GM18508 (cell line): ENCODE results near the gene RAB11FIP5.
A peak's percentile ranks its signal among the peaks of the same experiment; 100 is the strongest.
"Not testable (repeated sequence)": the region's sequence is repeated elsewhere in the genome, so short reads cannot be mapped to it uniquely, and the experiment has no call there.

Experiments
- ATAC-seq: cut with Tn5 transposase; IDR thresholded peaks from one replicate; pipeline ENCODE4 v1.9.1; 2021; ENCODE audit warnings: moderate number of reproducible peaks; ENCODE audit not compliant: insufficient read depth, unreplicated experiment

Gene RAB11FIP5

DNA sequence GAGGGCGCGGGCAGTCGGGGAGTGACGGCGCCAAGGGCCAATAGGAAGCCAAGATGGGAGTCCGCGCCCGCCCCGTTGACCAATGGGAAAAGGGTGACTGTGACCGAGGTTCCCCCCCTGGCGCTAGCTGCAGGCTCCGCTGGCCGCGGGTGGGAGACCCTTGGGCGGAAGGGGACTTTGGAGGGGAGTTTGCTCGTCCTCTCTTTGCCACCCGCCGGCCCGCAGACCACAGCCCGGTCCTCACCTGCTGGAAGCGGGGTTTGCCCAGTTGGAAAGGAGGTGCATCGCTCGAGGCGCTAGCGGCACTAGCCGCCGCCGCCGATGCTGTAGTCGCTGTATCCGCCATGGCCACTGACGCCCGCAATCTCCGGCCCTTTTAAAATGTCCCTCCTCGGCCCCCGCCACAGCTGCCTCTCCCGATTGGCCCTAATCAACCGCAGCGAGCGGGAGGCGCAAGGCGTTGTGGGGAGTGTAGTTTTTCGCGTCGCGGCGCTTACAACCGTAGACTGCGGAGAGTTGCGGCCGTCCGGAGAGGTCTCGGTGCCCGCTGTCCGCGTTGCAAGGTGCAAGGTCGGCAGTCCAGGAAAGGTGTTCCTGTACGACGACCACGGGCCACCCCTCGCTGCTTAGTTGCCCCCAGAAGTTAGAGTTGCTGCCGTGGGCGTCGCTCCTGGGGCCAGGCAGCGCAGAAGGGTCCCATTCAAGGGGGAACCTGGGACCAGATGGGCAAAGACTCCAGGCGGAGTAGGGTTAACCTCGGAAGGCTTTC is 41.2 kb downstream of the RAB11FIP5 start, which contains the start of gene SFXN5:
TSS of gene SFXN5 (minus strand) at position 353 of the 769 bp plus-strand sequence. CDS start at position 346, 7 bp downstream.
- peak; percentile 75 for ATAC-seq

DNA sequence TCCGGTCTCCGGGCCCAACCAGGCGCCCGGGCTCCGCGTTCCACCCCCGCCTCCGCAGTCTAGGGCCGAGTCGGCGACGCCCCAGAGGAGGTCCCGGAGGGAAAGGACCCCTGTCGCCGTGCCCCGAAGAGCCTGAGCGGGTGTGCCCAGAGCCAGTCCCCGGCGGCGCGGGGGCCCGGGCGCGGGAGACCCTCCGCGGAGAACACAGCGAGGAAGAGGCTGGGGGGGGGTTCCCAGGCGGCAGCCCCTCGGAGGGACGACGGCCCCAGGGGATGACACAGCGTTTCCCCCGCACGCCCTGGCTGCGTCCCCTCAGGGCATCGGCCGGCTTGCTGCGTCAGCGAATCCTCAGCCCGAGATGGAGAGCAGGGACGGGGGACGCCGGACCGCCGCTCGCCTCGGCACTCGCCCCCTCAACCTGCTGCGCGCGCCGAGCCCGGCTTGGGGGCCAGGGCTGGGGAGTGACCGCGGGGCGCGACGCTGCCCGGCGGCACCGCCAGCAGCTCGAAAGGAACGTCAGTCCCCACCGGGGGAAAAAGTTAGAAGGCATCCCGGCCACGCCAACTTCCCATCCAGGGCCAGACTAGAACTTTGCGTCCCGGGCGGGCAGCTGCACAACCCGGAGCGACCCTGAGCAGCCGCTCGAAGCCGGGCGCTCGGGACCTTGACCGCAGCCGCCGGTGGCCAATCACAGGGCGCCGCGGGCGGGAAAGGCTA is 41.9 kb downstream of the RAB11FIP5 start:
- ATAC-seq: peak; percentile 6

DNA sequence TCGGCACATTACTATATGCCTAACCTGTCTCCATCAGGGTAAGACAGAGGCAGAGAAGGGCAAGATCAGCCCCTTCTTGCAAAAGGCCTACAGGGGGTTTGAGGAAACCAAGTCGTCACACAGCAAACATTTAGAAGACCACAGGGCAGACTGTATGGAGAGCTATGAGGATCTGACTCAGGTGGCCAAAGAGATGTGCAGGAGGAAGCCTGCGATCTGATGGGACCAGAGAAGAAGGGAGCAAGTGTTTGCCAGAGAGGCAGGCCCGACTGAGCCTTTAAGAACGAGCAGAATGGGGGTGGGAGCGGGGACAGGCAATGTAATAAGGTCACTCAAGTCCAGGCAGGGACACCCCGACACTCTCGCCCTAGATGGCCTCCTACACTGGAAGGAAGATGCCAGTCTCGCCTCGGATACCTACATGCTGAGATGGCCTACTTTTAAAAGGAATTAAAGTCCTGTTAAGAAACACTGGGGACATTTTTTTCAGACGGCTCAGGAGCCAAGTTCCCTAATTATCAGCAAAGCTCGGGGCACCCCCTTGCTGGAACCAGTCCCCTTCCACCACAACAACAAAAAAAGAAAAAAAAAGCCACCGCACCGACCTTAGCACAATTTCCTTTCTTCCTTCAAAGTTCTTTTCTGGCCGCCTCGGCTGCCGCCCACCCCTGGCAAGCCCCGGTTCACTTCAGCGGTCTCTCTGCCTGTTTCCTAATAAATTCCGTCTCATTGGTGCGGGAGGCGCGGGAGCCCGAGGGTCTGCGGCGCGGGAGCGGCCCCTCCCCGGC is 42.7 kb downstream of the RAB11FIP5 start:
- no peak for ATAC-seq

DNA sequence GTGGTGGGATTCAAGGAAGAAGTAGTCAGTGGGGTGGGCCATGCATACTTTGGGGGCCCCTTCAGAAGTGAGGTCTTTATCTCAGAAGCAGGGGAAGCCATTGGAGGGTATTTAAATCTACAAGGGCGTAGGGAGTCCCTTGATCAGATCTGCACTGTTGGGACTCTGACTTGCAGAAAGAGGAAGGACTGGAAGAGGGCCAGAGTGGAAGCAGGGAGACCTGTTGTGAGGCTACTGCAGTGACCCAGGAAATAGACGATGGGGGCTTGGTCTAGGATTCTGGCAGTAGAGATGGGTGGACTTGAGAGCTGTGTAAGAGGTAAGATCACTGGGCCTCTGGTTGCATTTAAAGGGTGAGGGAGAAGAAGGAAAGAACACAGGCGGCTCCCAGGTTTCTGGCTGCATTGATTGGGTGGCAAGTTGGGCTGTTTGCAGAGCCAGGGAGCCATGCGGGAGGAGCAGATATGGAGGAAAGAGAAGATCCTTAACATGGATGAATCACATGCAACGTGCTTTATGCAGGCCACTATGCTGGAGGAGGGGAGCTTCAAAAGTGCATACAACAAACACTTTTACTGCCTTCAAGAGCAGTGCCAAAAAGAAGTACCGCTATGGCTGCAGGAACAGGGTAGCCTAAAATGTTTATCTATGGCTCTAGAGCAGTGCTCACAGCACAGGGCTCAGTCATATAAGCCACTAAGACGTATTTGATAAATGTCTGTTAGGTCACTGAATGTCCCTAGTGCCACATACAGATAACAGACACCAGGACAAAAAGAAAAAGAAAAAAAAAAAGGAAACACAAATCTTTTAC is 43.5 kb downstream of the RAB11FIP5 start:
- ATAC-seq: no peak

DNA sequence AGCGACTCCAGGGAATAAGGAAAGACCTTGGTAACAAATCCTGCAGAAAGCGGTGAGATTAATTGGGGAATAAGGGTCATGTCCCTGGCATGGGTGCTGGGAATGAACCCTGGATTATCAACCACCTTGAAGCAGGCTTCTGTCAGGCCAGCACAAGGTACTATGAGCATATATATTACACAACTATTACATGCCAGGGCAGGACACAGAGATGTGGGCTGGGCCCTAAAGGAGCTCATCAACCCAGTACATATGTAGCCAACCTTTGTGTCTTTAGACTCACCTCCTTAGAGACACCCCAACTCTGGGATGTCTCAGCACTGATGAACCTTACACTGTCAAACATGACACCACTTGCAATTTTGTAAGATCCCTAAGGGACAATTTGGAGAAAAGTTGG is 44.6 kb downstream of the RAB11FIP5 start:
- no peak for ATAC-seq

DNA sequence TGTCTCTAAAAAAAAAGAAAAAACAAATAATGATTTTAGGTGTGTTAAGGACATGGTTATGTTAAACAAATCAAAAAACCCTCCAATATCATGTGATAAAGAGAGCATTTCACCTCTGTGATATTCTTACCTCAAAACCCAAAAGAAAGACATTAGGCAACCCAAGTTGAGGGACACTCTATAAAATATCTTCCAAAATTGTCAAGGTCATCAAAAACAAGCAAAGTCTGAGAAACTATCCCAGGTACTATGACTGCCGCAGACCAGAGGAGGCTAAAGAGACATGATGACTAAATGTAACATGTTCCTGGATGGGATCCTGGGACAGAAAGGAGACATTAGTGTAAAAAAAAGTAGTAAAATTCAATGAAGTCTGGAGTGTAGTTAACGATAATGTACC is 45.7 kb downstream of the RAB11FIP5 start:
- ATAC-seq: no peak

DNA sequence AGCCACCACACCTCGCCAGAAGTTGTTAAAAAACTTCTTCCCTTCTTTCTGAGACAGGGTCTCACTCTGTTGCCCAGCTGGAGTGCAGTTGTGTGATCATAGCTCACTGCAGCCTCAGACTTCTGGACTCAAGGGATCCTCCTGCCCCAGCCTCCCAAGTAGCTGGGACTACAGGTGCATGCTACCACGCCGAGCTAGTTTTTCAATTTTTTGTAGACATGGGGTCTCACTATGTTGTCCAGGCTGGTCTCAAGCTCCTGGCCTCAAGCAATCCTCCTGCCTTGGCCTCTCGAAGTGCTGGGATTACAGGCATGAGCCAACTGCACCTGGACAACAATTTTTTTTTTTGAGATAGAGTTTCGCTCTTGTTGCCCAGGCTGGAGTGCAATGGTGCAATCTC is 47.7 kb downstream of the RAB11FIP5 start:
- not testable (repeated sequence) for ATAC-seq

DNA sequence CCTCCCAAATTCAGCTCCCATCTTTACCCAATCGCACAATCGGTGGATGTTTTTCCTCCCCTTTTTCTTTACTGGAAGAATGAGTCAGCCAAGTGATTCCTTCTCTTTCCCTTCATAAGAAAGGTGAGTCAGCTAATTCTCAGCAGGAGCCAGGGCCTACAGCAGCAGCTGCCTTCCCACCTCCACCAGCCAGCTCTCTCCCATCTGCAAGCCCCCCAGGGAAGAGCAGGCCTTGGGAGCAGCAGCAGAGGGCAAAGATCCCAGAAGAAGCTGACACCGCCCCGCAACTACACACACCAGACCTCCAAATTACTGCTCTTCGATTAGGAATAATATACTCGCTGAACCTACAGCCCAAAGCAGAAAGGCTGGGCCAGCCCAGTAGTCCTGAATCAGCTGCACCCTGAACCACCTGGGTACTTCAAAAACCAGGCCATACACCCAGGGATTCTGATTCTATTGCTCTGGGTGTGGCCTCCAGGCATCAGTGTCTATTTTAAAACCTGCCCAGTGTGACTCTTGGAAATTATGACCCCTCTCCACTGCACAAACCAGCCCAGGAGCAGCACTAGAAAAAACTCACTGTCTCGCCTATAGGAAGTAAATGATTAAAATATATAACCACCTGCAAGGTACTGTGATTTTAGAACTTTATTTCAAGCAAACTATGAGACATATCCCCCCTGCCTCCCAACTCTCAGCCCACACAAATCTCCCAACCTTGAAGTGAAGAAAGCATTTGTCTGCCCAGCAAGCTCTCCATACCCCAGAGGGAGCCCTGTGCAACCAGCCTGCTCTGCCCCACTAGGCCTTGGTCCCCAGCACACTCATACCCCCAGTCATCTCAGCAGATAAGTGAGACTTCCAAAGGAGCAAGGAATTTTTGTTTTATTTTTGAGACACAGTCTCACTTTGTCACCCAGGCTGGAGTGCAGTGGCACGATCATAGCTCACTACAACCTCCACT is 48.6 kb downstream of the RAB11FIP5 start:
- ATAC-seq: no peak

DNA sequence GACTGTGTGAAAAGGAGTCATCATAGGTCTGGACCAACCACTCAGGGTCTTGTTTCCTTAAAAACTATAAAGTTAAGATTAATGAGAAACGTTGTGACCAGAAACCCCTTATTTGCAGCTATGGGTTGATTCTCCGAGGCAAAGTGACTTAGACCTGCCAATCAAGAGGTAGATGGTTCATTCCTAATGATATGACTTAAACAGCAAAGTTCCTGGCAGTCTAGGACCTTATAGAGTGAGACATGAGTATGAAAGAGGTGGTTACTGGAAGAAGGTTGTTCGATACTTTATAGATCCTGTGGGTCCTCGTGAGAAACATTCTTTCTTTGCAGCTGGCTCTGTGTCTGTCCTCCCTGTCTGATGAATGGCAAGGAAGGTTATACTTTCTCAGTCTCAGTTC is 49.3 kb downstream of the RAB11FIP5 start:
- ATAC-seq: no peak

DNA sequence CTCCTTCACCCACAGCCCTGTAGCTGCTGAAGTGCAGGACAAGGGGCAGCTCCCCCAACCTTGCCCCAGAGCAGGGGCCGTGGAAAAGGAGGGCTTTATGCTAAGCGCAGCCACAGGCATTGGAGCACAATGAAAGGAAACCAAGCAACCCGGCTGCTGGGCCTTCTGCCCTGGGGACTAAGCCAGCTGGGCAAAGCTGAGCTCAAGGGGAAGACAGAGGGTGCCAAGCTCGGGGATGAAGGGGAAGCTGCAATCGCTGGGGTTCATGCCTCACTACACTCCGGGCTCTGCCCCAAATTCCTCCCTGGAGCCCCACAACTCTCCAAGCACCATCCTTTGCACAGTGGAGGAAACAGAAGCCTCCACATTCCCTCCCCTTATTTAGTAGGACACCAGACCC is 53.6 kb downstream of the RAB11FIP5 start:
- no peak for ATAC-seq

DNA sequence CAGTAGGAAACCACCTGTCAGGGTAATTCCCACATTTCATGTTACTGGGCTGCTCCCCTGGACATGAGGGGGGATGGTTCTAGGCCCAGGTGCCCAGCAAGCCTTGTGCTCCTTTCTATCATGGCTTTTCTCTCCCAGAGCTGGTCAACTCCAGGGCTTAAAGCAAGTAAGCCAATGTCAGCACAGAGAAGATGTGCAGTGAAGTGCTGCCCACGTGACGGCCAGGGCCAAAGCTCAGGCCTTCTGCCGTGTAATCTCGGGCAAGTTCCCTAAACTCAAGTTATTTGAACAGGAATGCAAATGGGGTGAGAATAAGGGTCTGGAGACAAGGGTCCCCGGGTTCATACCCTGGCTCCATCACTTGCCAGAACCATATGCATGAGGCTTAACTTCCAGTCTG is 57.8 kb downstream of the RAB11FIP5 start:
- no peak for ATAC-seq

DNA sequence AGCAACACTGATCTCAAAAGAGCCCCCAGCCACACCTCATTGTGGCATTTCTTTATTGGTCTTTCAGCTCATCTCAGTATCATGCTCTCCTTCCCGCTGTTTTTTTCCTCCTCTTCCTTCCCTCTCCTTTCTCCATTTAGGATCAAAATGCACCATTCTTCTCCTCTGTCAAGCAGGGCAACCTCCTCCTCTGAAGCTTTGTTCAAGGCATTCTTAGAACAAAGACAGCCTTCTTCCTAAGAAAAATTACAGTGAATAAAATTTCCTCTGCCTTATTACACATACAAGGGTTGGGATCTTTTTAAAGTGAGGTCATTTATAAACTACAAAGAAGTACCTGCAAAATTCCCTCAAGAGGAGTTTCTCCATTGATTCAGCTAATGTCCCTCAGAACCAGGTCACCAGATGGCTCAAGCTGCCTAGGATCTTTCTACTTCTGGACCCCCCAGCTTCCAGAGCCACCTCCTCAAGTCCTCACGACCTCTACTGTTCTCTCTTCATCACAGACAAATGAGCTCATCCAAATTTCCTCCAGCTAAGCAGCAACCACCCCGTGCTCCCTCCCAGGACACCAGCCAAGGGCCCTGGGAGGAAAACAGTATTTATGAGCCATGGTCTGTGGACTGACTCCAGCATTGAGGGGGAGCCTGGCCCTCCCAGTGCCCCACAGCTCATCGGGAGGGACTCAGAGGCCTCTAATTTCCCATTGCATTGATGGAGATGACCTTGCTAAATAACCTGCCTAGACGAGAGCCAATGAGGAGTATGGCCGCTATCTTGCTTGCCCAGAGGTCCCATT is 59.2 kb downstream of the RAB11FIP5 start:
- ATAC-seq: no peak

DNA sequence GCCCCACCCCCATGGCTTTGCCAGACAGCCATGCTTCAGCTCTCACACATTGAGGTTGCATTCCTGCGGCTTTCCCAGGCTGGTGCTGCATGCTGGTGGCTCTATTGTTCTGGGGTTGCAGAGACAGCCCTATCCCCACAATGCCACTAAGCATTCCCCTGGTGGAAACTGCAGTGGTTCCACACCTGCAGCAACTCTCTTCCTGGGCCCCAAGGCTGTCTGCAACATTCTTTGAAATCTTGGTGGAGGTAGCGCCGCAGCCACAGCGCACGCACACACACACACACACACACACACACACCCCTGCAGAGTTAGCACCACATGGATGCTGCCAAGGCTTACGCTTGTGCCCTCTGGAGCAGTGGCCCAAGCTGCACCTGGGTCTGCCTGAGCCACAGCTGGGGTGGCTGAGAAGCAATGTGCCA is 62.6 kb downstream of the RAB11FIP5 start:
- no peak for ATAC-seq

DNA sequence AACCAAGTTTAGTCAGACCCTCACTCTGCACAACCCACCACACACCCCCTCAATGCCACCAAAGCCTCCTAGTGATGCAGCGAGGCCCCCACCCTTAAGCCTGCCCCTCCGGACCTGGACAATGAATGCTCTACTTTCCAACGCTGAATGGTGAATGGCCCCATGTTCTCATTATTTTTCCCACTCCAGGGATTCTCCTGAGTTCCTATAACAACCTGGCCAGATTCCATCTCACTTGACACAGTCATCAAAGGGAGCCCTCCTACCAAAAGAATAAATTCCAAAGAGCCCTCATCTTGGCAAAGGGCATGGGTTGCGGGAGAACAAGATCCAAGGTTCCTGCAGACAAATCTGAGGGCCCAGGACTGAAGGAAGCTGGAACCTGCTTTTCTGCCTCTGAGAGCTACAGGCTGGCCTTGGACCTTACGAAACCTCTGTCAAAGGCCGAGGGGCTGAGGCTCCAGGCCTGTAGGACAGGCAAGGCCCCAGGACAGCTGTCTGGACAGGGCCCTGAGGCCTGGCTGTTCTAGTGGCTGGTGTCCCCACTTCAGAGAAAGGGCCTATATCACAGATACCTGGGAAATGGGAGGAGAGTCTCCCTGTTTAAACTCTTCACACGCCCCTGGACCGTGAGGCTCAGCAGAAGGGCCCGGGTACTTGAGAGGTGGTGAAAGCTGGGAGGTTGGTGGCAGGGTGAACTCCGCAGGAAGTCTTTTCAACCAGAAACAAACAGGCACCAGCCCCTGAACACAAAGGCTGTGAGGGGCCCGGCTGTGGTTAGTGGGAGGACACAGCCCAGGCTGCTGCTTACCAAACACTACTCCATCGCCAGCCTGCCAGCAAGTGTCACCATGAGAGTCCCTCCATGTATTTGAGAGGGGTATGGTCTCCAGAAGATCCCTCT is 68.6 kb downstream of the RAB11FIP5 start:
- no peak for ATAC-seq

DNA sequence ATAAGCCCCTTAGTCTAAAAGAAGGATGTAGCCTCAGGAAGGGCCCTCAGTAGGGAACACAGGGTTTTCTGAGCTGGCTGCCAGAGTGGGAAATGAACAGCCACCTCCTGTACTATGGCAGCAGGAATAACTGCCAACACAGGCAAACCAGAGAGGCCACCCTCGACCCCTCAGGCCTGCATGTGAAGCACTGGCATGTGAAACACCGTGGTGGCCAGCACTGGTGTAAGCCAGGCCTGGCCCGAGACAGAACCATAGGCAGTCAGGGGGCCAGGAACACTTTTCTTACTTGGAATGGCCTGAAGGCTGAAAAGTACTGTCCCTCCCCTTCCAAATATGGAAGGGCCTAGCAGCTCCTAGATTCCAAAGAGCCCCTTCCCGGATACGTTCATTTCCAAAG is 69.5 kb downstream of the RAB11FIP5 start:
- no peak for ATAC-seq

DNA sequence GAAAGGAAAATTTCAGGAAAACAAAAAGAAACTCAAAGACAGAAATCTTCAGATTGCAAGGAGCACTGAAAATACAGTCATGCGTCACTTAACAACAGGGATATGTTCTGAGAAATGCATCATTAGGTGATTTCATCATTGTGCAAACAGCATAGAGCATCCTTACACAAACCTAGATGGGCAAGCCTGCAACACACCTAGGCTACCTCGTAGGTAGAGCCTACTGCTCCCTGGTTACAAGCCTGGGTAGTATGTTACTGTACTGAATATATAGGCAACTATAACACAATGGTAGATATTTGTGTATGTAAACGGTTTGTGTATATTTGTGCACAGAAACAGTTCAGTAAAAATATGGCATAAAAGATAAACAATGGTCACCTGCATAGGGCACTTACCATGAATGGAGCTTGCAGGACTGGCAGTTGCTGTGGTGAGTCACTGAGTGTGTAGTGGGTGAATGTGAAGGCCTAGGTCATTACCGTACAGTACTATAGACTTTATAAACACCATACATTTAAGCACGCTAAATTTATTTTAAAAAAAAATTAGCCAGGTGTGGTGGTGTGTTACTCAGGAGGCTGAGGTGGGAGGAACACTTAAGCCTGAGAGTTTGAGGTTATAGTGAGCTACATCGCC is 74.7 kb downstream of the RAB11FIP5 start:
- no peak for ATAC-seq

DNA sequence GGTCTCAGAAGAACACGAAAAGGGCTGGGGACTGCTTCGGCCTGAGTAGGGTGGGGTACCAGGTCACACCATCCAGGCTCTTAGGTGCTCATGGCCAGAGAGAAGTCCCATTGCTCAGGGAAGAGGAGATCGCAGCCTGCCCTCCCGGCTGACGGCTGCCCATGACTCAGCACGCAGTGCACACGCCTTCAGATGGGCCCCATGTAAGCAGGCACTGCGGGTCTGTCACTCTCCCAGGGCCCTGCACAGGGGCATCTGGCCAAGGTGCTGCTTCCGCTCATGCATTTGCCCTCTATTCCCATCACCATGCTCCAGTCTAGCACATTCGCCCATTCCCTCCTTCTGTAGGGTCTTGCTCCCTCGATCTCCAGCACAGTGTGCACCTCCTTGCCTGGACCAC is 76.0 kb downstream of the RAB11FIP5 start:
- ATAC-seq: no peak
